H1 (cell line): ENCODE data around the gene INSIG1. TPM values are rescaled to one million over a fixed set of nuclear protein-coding genes. Genes with fewer than 3 reads are reported as not detected.

Source experiments
- CTCF ChIA-PET: fragments of 300-600 bp; sonication (Branson Sonifier 250); formaldehyde crosslinking; loops from one replicate; lab custom pipeline; 2021; ENCODE audit not compliant: partially characterized antibody; lab: Charles Lee
- POLR2A ChIA-PET: fragments of 300-600 bp; sonication (Branson Sonifier 250); formaldehyde crosslinking; loops from one replicate; lab custom pipeline; 2021; ENCODE audit warnings: inconsistent platforms; ENCODE audit not compliant: partially characterized antibody; lab: Charles Lee
- DNase-seq, 2 experiments: peaks; one replicate each; pipeline versions ENCODE4 v3.0.0 to v3.0.0-alpha.2; 2010 to 2022; ENCODE audit warnings: low spot score in 2 of 2, low read depth in 1 of 2, mixed read lengths in 1 of 2
- FAIRE-seq: peaks from 2 replicates; lab custom pipeline; 2011; peaks lifted over from hg19 to GRCh38; lab: Jason Lieb, UNC
- H2AFZ ChIP-seq: 2 replicates; pipeline ENCODE4 v1.8.1; 2012; ENCODE audit warnings: low read length, inconsistent platforms
- H2AK5ac ChIP-seq: 2 replicates; pipeline ENCODE4 v1.6.1; 2013; ENCODE audit warnings: low read depth, low read length
- H2BK120ac ChIP-seq: replicated peaks from 2 replicates; pipeline ENCODE3; 2013; ENCODE audit warnings: low read depth, low read length, inconsistent platforms
- H2BK12ac ChIP-seq: 2 replicates; pipeline ENCODE4 v1.6.1; 2013; ENCODE audit warnings: low read depth, low read length
- H2BK15ac ChIP-seq: 2 replicates; pipeline ENCODE4 v1.6.1; 2013; ENCODE audit warnings: low read length
- H2BK20ac ChIP-seq: 2 replicates; pipeline ENCODE4 v1.6.1; 2013; ENCODE audit warnings: low read length
- H2BK5ac ChIP-seq: 2 replicates; pipeline ENCODE4 v1.6.1; 2013; ENCODE audit warnings: low read depth, low read length
- H3K14ac ChIP-seq: 2 replicates; pipeline ENCODE4 v1.6.1; 2013; ENCODE audit warnings: inconsistent platforms; ENCODE audit not compliant: insufficient read length
- H3K18ac ChIP-seq: 2 replicates; pipeline ENCODE4 v1.6.1; 2013; ENCODE audit warnings: low read length; ENCODE audit errors: extremely low read depth
- H3K23ac ChIP-seq: 2 replicates; pipeline ENCODE4 v1.6.1; 2013; ENCODE audit warnings: inconsistent platforms; ENCODE audit not compliant: insufficient read length
- H3K23me2 ChIP-seq: 2 replicates; pipeline ENCODE4 v1.6.1; 2013; ENCODE audit warnings: low read depth, low read length
- H3K27ac ChIP-seq: 2 replicates; pipeline ENCODE4 v1.6.1; 2011; ENCODE audit warnings: low read depth, low read length, inconsistent platforms
- H3K27me3 ChIP-seq, 4 experiments: replicated peaks in 1 of 4; 1 replicate in 1 of 4; 2 replicates in 3 of 4; pipeline versions ENCODE4 v1.6.1 to v1.8.1; 2011 to 2013; ENCODE audit warnings: low read length in 3 of 4, mild to moderate bottlenecking in 3 of 4, inconsistent platforms in 2 of 4, mixed read lengths in 2 of 4, moderate library complexity in 1 of 4; ENCODE audit not compliant: control insufficient read depth in 3 of 4, insufficient read depth in 3 of 4; ENCODE audit errors: extremely low read depth in 1 of 4
- H3K36me3 ChIP-seq, 4 experiments: 2 replicates each; pipeline versions ENCODE4 v1.6.1 to v1.8.1; 2011 to 2013; ENCODE audit warnings: mild to moderate bottlenecking in 4 of 4, low read length in 3 of 4, moderate library complexity in 2 of 4, control low read depth in 1 of 4, inconsistent platforms in 1 of 4; ENCODE audit not compliant: insufficient read depth in 4 of 4, control insufficient read depth in 2 of 4
- H3K4ac ChIP-seq: replicated peaks from 2 replicates; pipeline ENCODE3; 2013; ENCODE audit warnings: low read length, low read depth, mixed read lengths, inconsistent platforms; ENCODE audit not compliant: insufficient read length
- H3K4me1 ChIP-seq, 4 experiments: replicated peaks in 1 of 4; 1 replicate in 1 of 4; 2 replicates in 3 of 4; pipeline versions ENCODE4 v1.6.1 to v1.8.1; 2011 to 2013; ENCODE audit warnings: low read length in 3 of 4, inconsistent platforms in 2 of 4, mixed read lengths in 1 of 4; ENCODE audit not compliant: insufficient read depth in 4 of 4, control insufficient read depth in 3 of 4
- H3K4me2 ChIP-seq, 2 experiments: 2 replicates each; pipeline versions ENCODE4 v1.6.1 to v1.8.1; 2011 to 2013; ENCODE audit warnings: low read depth in 2 of 2, low read length in 2 of 2, control low read depth in 1 of 2, inconsistent platforms in 1 of 2, mild to moderate bottlenecking in 1 of 2; ENCODE audit not compliant: insufficient read depth in 1 of 2
- H3K4me3 ChIP-seq, 4 experiments: fragments of 200-600, 300-600 bp in 1 of 4; sonication (generic), shearing (Covaris generic), sonication (Bioruptor Twin) in 1 of 4; 2 replicates each; pipeline versions ENCODE4 v1.5.1 to v1.8.1; 2011 to 2016; ENCODE audit warnings: low read length in 4 of 4, low read depth in 3 of 4, control low read depth in 2 of 4, inconsistent platforms in 2 of 4, mild to moderate bottlenecking in 2 of 4, mixed read lengths in 1 of 4, moderate library complexity in 1 of 4; ENCODE audit not compliant: insufficient read depth in 2 of 4; ENCODE audit errors: extremely low read depth in 1 of 4
- H3K56ac ChIP-seq: replicated peaks from 2 replicates; pipeline ENCODE3; 2013; ENCODE audit warnings: low read depth, mild to moderate bottlenecking, mixed read lengths, low read length, inconsistent platforms; ENCODE audit not compliant: insufficient read length
- H3K79me1 ChIP-seq: 2 replicates; pipeline ENCODE4 v1.6.1; 2013; ENCODE audit warnings: low read depth, low read length, control low read depth
- H3K79me2 ChIP-seq, 2 experiments: 2 replicates each; pipeline versions ENCODE4 v1.6.1 to v1.8.1; 2012 to 2013; ENCODE audit warnings: low read length in 2 of 2, mild to moderate bottlenecking in 2 of 2, inconsistent platforms in 1 of 2; ENCODE audit not compliant: insufficient read depth in 2 of 2, control insufficient read depth in 1 of 2
- H3K9ac ChIP-seq, 4 experiments: replicated peaks in 1 of 4; 1 replicate in 1 of 4; 2 replicates in 3 of 4; pipeline versions ENCODE4 v1.6.1 to v1.8.1; 2011 to 2013; ENCODE audit warnings: low read depth in 3 of 4, low read length in 3 of 4, control low read depth in 2 of 4, mild to moderate bottlenecking in 2 of 4, moderate library complexity in 2 of 4, inconsistent platforms in 1 of 4; ENCODE audit errors: extremely low read depth in 1 of 4
- H3K9me3 ChIP-seq, 2 experiments: 2 replicates each; pipeline versions ENCODE4 v1.6.1 to v1.8.1; 2012 to 2013; ENCODE audit warnings: mild to moderate bottlenecking in 2 of 2, moderate library complexity in 2 of 2, control low read depth in 1 of 2, inconsistent platforms in 1 of 2, low read depth in 1 of 2, low read length in 1 of 2, mixed read lengths in 1 of 2; ENCODE audit not compliant: insufficient read depth in 2 of 2
- H4K20me1 ChIP-seq, 2 experiments: replicated peaks in 1 of 2; 2 replicates each; pipeline versions ENCODE3 to v1.8.1; 2011 to 2013; ENCODE audit warnings: inconsistent platforms in 2 of 2, low read length in 2 of 2, mild to moderate bottlenecking in 1 of 2; ENCODE audit not compliant: insufficient read depth in 2 of 2, control insufficient read depth in 1 of 2
- H4K5ac ChIP-seq: 2 replicates; pipeline ENCODE4 v1.6.1; 2013; ENCODE audit warnings: low read length, low read depth, mixed read lengths, inconsistent platforms; ENCODE audit not compliant: insufficient read length
- H4K8ac ChIP-seq: 2 replicates; pipeline ENCODE4 v1.8.0; 2013; ENCODE audit warnings: mild to moderate bottlenecking, moderate library complexity, low read length, inconsistent platforms; ENCODE audit not compliant: insufficient read depth; ENCODE audit errors: extremely low read depth
- H4K91ac ChIP-seq: replicated peaks from 2 replicates; pipeline ENCODE3; 2013; ENCODE audit warnings: low read length, mixed read lengths, inconsistent platforms; ENCODE audit not compliant: insufficient read length
- JUND ChIP-seq: IDR thresholded peaks from 2 replicates; pipeline ENCODE4 v1.6.1; 2011; ENCODE audit warnings: mild to moderate bottlenecking, improper control_type of control experiment, low read length
- SP4 ChIP-seq: IDR thresholded peaks from 2 replicates; pipeline ENCODE4 v1.6.1; 2012; ENCODE audit warnings: low read length, inconsistent platforms
- WGBS, 2 experiments: shearing (Covaris generic) in 1 of 2; methylation state at CpG; one replicate each; pipeline versions ENCODE4 v1.1.6 to v1.1.7; 2013 to 2015; ENCODE audit warnings: low lambda C conversion rate in 2 of 2, mixed read lengths in 2 of 2, inconsistent platforms in 1 of 2, low coverage in 1 of 2, missing lambda C conversion rate in 1 of 2; ENCODE audit not compliant: insufficient replicate concordance in 2 of 2, insufficient coverage in 1 of 2, insufficient read length in 1 of 2; ENCODE audit errors: extremely low coverage in 1 of 2, missing lambda C conversion rate in 1 of 2; 5-methylcytosine and 5-hydroxymethylcytosine counted together
- polyA plus RNA-seq, 7 experiments: library from polyadenylated mRNA; depleted of rRNA in 3 of 7; stranded (reverse) in 5 of 7; unstranded in 2 of 7; fragments of >200 nt in 5 of 7; fragments of 200-250 nt in 2 of 7; gene quantifications; 1 replicate in 5 of 7; 2 replicates in 1 of 7; 4 replicates in 1 of 7; pipeline versions ENCODE4 v1.2.1 to v1.2.3, GENCODE V29; 2011 to 2013; ENCODE audit warnings: missing spikeins in 2 of 7, mixed read lengths in 2 of 7
- total RNA-seq: library from RNA; stranded (reverse); fragmentation: NEBNext Ultra II Directional; extraction: Animal tissue kit (Norgen Biotek cat#: 25700); gene quantifications from 2 replicates; pipeline ENCODE4 v1.2.1, GENCODE V29; 2021

The INSIG1 gene
- total and polyA plus RNA-seq, 2 of the 8 experiments (the other 6 are each of a cell fraction or from before 2014, with no cell fraction given) = 40.0 to 58.4 TPM

DNA sequence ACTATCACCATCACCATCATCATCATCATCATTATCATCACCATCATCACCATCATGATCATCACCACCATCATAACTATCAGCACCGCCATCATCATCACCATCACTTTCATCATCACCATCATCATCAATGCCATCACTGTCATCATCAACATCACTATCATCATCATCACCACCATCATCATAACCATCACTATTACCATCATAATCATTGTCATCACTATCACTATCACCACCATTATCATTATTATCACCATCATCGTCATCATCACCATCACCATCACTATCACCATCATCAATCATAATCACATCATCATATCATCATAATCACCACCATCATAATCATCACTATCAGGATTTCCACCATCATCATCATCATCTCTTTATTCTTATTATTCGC is 20.6 kb downstream of the INSIG1 start:
- no peak overlapping the region for H3K4ac ChIP-seq
- no peak for DNase-seq
- CTCF ChIA-PET = no interaction called here
- H3K23ac ChIP-seq = no peak overlapping the region
- no peaks in the 10 kb centered on the region; a peak in 1 of 4 replicates for H3K9me3 ChIP-seq
- H3K4me1 ChIP-seq = no peaks in the 10 kb centered on the region
- no peak overlapping the region for H3K27ac ChIP-seq
- no peak overlapping the region for H2BK20ac ChIP-seq
- H3K4me3 ChIP-seq = no peak overlapping the region
- no peak overlapping the region for H2BK5ac ChIP-seq
- no peaks in the 10 kb centered on the region for H3K36me3 ChIP-seq
- TF ChIP-seq JUND = no peak
- TF ChIP-seq SP4 = no peak
- no peak overlapping the region for H4K91ac ChIP-seq
- no peak for FAIRE-seq
- no peak overlapping the region for H2BK120ac ChIP-seq
- H3K18ac ChIP-seq = no peak overlapping the region
- no peak overlapping the region for H2BK15ac ChIP-seq
- no peak overlapping the region for H4K5ac ChIP-seq
- peak overlapping the region; percentile 74 for H3K56ac ChIP-seq
- peaks cover 0 to 3% of the 10 kb centered on the region in 2 experiments for H4K20me1 ChIP-seq
- H2BK12ac ChIP-seq = no peak overlapping the region
- H3K9ac ChIP-seq = no peak overlapping the region
- H2AFZ ChIP-seq = no peak overlapping the region
- peaks cover 6% of the 10 kb centered on the region; the same call in 1 of the 2 replicates for H3K23me2 ChIP-seq
- H4K8ac ChIP-seq = no peak overlapping the region
- H3K4me2 ChIP-seq = no peak overlapping the region
- no peaks in the 10 kb centered on the region; a peak in 1 of 7 replicates for H3K27me3 ChIP-seq
- no peak overlapping the region for H3K14ac ChIP-seq
- no peak overlapping the region for H2AK5ac ChIP-seq
- POLR2A ChIA-PET = no interaction called here
- H3K79me2 ChIP-seq = no peaks in the 10 kb centered on the region
- no peaks in the 10 kb centered on the region for H3K79me1 ChIP-seq
- WGBS, 2 experiments = 89 to 100% methylated on average over 2 to 3 of the region's 3 CpGs
